Activated CD8-positive, alpha-beta memory T cell treated with anti-CD3 and anti-CD28 coated beads, Interleukin-2, amount 50 U/mL, for 24 hours (primary cell): ENCODE data around the gene MS4A6E.
A peak's percentile ranks its signal among the peaks of the same experiment; 100 is the strongest.
"Not testable (repeated sequence)": the region's sequence is repeated elsewhere in the genome, so short reads cannot be mapped to it uniquely, and the experiment has no call there.

Source experiments
- DNase-seq: peaks from one replicate; pipeline ENCODE4 v3.0.0-alpha.2; 2020; ENCODE audit errors: extremely low read depth

MS4A6E gene

GRCh38 chr11:60336767-60337391 is 9.8 kb downstream of the MS4A6E start:
- DNase-seq = no peak

DNA sequence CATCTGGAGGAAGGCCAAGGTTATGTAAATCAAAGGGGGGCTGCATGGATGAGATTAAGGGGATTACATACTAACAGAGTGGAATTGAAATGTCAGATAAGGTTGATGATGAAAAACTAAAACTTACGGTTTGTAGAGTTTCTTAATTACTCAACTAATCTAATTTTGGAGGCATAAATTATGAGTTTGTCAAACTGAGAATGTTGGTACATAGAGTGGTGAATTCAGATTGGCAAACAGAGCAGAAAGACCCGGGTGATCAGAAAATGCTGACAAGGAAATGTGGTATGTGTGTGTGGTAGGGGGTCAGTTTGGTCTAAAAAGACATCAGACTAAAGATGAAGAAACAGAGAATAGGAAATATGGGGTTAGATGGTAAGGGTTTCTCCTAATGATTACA is 11.0 kb downstream of the MS4A6E start:
- no peak for DNase-seq

DNA sequence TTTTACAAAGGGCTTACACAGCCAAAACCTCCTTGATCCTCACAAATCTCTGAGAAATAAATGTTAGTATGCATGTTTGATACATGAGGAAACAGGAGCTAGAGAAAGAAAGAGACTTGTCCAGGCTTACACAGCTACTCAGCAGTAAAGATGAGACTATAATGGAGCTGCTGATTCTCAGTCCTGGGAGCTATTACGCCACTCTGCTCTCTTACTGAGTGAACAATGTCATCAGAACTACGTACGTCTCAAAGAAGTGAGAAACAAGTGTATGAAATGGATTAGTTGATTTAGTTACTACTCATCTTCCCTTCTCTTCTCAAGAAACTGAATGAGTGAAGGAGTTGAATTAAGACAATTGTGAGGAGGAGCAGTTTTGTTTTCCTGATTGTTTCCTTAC is 12.3 kb downstream of the MS4A6E start:
- DNase-seq = no peak

DNA sequence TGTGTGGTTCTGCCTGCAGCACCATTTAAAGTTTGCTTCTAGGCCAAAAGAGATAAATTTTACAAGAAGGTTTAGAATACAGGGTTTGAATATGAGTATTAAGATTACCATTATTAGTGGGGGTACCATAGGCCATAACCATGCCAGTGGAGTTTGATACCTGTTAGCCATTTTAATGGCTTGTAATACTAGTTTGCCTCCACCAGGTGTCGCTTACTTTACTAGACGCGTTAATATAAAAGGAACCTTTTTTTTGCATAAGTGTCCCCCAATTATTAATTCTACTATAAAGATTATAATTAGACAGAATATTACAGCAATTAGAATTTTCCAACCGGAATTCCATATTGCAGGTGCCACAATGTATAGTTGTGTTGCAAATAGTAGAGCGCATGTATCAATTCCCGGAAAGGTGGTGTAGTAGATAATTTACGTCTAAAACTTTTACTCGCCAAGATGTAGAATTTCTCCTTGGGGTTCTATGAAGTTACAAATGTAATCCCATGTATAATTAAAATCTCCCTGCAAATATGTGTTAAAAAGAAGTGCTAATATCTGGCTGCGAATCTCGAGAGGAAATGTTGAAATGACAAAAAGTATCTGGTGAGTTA is 16.1 kb downstream of the MS4A6E start:
- DNase-seq = no peak

GRCh38 chr11:60344146-60344545 is 17.1 kb downstream of the MS4A6E start:
- DNase-seq = no peak

GRCh38 chr11:60345489-60345888 is 18.4 kb downstream of the MS4A6E start:
- no peak for DNase-seq

GRCh38 chr11:60347084-60347797 is 20.2 kb downstream of the MS4A6E start:
- no peak for DNase-seq

- DNase-seq = no peak
These were observed 21.1 kb downstream of the MS4A6E start for GRCh38 chr11:60348116-60348515.

DNA sequence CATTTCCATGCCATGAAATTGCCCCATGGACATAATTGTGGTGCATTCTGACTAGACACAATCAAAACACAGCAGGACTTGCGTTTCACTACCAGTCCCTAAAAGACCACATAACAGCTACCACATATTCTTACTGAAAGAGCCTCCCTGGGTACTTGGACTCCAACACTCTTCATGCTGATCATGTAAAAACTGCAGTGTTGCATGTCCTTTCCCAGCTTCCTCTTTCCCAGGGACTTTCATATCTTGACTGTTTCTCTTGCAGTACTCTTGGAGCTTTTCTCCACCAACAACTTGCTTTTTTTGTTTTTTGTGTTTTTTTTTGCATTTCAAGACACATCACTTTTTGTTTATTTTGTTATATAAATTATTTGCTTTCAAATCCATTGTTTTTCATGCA is 22.9 kb downstream of the MS4A6E start:
- DNase-seq = no peak

- no peak for DNase-seq
These were observed 30.7 kb downstream of the MS4A6E start for GRCh38 chr11:60357771-60358170.

DNA sequence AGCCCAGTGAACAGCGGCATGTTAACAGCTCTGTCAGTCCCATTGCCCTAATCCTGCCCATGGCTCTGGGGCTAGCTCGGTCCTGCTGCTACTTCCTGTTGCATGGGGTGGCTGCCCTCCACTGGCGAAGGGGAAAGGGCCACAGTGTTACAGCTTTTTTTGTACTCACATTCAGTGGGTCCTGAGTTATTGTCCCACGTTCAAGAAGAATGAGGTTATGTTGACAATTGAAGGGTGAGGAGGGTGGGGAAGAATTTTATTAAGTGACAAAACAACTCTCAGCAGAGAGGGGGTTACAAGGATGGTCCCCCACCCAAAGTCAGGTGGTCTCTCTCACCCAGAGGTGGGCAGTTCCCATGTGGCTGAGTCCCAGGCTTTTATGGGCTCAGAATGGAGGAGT is 33.6 kb downstream of the MS4A6E start:
- no peak for DNase-seq

- DNase-seq = no peak
These were observed 35.2 kb downstream of the MS4A6E start for GRCh38 chr11:60362241-60362640.

DNA sequence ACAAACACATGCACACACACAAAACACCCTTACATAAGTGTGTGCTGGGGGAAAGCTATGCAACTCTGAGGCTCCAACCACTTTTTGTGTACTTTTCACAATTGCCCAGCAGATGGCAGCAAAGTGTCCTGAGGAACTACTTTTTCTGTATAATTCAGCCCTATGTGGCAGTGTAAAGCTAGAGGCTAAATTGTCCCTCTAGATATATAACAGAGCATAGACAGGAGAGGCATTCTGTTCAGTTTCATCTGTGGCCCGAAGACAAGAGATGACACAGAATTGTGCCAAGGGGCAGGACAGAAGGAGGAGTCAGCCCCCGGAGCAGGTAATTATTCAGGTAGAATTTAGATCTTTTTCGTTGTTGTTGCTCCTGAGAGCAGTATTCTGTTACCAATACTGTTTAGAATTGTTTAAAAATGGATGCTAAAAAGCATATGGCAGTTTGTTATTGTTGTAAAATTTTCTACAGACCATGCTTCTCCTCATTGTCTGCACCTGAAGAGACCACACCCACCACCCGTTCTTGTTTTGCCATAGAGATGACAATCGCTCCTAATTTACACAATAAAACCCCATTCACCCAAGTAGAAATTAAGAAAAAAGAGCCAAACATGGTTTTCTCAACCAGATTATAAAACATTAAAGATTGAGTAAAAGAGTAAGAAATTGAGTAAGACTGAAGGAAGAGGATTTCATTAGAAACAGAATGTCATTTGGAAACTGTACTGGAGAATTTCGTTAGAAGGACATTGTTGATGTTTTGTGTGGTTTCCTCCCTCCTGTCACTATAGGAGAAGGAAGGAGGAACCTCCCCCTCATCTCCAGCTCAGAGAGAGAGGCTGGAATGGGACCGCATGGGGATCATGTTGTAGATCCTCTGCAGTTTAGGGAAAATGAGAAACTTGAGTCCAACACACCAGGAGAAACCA is 36.8 kb downstream of the MS4A6E start:
- DNase-seq = peak; percentile 7

DNA sequence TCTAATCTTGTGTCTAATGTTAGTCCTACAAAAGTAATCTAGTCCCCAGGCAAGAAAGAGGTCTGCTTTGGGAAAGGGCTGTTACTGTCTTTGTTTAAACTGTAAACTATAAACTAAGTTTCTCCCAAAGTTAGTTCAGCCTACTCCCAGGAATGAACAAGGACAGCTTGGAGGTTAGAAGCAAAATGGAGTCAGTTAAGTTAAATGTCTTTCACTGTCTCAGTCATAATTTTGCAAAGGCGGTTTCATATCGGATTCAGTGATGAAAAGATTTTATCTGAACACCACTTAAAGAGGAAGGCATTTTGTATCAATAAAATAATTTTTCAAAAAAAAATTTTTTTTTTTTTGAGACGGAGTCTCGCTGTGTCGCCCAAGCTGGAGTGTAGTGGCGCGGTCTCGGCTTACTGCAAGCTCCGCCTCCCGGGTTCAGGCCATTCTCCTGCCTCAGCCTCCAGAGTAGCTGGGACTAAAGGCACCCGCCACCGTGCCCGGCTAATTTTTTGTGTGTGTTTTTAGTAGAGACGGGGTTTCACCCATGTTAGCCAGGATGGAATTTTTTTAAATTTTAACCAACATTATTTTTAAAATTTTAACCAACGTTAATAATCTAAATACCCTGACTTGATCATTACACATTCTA is 39.3 kb downstream of the MS4A6E start:
- DNase-seq = not testable (repeated sequence)

DNA sequence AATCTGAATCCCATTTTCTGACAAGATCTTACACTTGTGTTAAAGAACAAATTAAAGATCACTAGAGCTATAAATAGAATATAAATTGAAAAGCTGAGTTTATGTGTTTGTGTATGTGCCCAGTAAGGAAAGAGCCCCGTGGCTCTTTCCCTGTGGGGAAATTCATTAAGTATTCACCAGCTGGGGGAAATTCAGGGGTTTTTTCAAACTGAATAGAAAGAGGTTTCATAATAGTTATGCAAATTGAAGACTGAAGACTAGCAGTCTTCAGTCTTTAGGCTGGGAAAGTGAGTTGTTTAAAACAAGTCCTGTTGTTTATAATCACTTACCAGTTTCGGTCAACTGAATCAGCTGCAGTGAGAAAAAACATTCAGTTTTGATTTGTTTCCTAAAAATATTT is 40.0 kb downstream of the MS4A6E start:
- no peak for DNase-seq

- no peak for DNase-seq
These were observed 40.8 kb downstream of the MS4A6E start for GRCh38 chr11:60367896-60368295.

- DNase-seq = no peak
These were observed 43.3 kb downstream of the MS4A6E start for GRCh38 chr11:60370252-60370810.

DNA sequence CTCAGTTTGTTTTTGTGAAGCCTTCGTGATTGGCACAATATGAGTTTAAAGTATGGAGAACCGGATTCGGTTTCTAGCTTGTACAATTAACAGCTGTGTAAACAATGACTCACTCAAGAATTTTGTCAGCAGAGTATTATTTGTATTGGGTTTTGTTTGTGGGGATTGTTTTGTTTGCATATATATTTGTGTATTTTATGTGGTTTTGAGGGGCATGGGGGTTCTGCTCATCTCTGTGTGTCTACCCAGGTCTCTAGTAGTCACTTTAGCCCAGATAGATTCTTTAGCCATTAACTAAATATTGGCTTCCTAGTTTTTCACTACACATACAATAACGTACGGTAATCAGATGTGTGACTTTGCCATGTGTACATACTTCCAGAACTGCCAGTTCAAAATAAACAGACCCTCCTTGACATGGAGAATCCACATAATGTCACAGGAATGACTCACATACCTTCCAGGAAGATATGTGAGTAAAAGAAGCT is 43.8 kb downstream of the MS4A6E start:
- no peak for DNase-seq

GRCh38 chr11:60371386-60371785 is 44.3 kb downstream of the MS4A6E start:
- DNase-seq = no peak

DNA sequence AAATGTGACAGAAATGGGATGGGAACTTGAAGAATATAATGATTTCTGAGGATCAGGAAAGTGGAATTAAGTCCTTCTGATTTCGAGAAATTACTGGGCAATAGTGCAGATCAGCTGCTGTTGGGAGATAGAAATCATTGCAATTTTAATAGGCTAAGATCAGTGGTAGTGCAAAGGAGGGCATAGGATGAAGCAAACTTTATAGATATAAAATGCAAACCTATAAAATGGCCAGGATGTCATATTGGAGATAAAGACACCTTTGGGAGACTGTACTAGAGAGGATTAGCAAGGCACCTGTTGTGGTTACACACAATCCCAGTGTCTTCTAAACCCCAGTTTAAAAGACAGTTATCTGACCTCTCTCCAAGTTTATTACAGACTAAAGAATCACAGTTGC is 44.8 kb downstream of the MS4A6E start:
- DNase-seq = no peak

DNA sequence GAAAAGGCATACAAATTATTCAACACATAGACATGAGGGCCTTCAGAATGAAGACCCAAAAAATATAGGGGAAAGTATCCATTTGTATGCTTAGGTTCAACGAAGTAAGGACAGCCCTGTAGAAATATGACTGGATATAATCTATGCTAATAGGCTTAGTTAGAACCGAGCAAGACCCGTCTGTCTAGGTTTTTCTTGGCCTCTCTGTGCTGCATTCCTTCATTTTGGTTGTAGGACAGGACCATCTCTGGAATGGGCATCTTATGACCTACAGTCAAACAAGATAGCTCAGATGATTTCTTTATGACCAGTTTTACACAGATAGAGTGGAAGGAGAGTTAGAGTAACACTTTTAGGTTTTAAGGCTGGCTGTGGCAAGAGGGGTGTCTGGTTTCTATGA is 45.7 kb downstream of the MS4A6E start:
- DNase-seq = no peak
